HG03439 (cell line): ENCODE data around the gene SPON1.

Source experiments
- ATAC-seq: cut with Tn5 transposase; IDR thresholded peaks from one replicate; pipeline ENCODE4 v1.9.1; 2021; ENCODE audit warnings: mild to moderate bottlenecking, moderate library complexity; ENCODE audit not compliant: unreplicated experiment

SPON1 gene

GRCh38 chr11:14179116-14179820 is 216.7 kb downstream of the SPON1 start:
- ATAC-seq: no peak

GRCh38 chr11:14181121-14181520 is 218.6 kb downstream of the SPON1 start:
- ATAC-seq: no peak

GRCh38 chr11:14182833-14183364 is 220.4 kb downstream of the SPON1 start:
- no peak for ATAC-seq

- no peak for ATAC-seq
These were observed 221.8 kb downstream of the SPON1 start for GRCh38 chr11:14184028-14184940.

GRCh38 chr11:14185461-14185860 is 222.9 kb downstream of the SPON1 start:
- no peak for ATAC-seq

GRCh38 chr11:14186046-14186775 is 223.7 kb downstream of the SPON1 start:
- no peak for ATAC-seq

- no peak for ATAC-seq
These were observed 227.4 kb downstream of the SPON1 start for GRCh38 chr11:14189874-14190273.

GRCh38 chr11:14190992-14191778 is 228.7 kb downstream of the SPON1 start:
- no peak for ATAC-seq

- ATAC-seq: no peak
These were observed 231.1 kb downstream of the SPON1 start for GRCh38 chr11:14193644-14194043.

- ATAC-seq: no peak
These were observed 240.0 kb downstream of the SPON1 start for GRCh38 chr11:14202251-14203196.

- no peak for ATAC-seq
These were observed 240.8 kb downstream of the SPON1 start for GRCh38 chr11:14203321-14203720.

GRCh38 chr11:14212986-14213385 is 250.5 kb downstream of the SPON1 start:
- no peak for ATAC-seq

- no peak for ATAC-seq
These were observed 256.2 kb downstream of the SPON1 start for GRCh38 chr11:14218728-14219127.

GRCh38 chr11:14223636-14224288 is 261.2 kb downstream of the SPON1 start:
- ATAC-seq: no peak

- ATAC-seq: no peak
These were observed 261.9 kb downstream of the SPON1 start for GRCh38 chr11:14224395-14224794.

- ATAC-seq: no peak
These were observed 263.1 kb downstream of the SPON1 start for GRCh38 chr11:14225666-14226065.

- no peak for ATAC-seq
These were observed 265.8 kb downstream of the SPON1 start for GRCh38 chr11:14228356-14228755.

GRCh38 chr11:14229472-14229871 is 266.9 kb downstream of the SPON1 start:
- no peak for ATAC-seq

GRCh38 chr11:14230407-14230806 is 267.9 kb downstream of the SPON1 start:
- ATAC-seq: no peak
